ENCODE results near the gene AK3.

DNA sequence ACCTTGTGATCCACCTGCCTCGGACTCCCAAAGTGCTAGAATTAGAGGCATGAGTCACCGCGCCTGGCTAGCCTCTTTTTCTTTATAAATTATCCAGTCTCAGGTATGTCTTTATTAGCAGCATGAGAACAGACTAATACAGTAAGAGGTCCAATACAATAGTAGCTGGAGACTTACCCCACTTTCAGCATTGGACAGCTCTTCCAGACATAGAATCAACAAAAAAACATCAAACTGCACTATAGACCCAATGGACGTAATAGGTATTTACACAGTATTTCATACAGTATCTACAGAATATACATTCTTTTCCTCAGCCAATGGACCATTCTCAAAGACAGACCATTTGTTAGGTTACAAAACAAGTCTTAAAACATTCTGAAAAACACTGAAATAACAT lies 45.6 kb upstream of the AK3 start:
- TF ChIP-seq, protein P1, sequence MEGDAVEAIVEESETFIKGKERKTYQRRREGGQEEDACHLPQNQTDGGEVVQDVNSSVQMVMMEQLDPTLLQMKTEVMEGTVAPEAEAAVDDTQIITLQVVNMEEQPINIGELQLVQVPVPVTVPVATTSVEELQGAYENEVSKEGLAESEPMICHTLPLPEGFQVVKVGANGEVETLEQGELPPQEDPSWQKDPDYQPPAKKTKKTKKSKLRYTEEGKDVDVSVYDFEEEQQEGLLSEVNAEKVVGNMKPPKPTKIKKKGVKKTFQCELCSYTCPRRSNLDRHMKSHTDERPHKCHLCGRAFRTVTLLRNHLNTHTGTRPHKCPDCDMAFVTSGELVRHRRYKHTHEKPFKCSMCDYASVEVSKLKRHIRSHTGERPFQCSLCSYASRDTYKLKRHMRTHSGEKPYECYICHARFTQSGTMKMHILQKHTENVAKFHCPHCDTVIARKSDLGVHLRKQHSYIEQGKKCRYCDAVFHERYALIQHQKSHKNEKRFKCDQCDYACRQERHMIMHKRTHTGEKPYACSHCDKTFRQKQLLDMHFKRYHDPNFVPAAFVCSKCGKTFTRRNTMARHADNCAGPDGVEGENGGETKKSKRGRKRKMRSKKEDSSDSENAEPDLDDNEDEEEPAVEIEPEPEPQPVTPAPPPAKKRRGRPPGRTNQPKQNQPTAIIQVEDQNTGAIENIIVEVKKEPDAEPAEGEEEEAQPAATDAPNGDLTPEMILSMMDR (IDR thresholded peaks at IDR 0.05; ENCODE audit: insufficient read depth, low read depth, low read length), result no peak
- TF ChIP-seq EZH2 (IDR thresholded peaks at IDR 0.05; ENCODE audit: insufficient read depth, low read length), result no peak

All from astrocyte (in vitro differentiated cells and primary cell).